HG02852 (cell line): ENCODE data around the gene TMCO4.

ENCODE experiments used
- ATAC-seq: cut with Tn5 transposase; IDR thresholded peaks from one replicate; pipeline ENCODE4 v1.9.1; 2021; ENCODE audit warnings: mild to moderate bottlenecking, moderate library complexity; ENCODE audit not compliant: unreplicated experiment

TMCO4 gene

GRCh38 chr1:19750882-19751276 lies 48.8 kb downstream of the TMCO4 start:
- ATAC-seq, result no peak

DNA sequence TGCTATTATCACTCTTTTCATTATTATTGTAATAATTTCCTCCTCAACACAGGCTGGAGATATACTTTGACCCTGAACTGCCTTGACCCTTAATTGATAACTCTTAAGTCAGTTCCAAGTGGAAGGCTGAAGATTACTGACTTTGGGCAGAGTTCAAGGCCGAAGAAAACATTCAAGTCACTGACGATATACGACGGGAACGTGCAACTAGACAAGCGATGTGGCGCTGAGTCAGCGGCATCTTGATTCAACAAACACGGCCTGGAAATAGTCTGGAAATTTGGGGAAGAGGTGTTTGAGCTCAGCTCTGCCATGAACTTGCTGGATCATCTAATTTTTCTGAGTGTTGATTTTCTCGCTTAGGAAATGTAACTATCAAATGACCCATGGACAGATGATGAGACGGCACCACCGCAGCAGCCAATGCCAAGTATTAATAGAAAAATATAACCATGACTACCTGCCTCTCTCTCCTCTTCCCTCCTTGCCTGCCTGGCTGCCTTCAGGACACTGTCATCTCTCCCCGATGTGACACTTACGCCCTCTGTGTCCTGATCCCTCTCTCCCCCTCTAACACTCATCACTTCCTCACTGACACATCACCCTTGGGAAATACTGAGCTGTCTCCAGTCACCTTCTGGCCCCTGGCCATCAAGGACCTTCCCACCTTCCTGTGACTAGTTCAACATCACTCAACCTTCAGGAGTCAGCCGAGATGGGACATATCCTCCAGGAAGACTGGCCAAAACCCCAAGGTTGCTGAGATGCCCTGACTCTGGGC lies 49.4 kb downstream of the TMCO4 start:
- ATAC-seq, result no peak

GRCh38 chr1:19749685-19750084 lies 50.0 kb downstream of the TMCO4 start:
- ATAC-seq, result no peak

- no peak for ATAC-seq
Measured at GRCh38 chr1:19747761-19748160, 52.0 kb downstream of the TMCO4 start.

DNA sequence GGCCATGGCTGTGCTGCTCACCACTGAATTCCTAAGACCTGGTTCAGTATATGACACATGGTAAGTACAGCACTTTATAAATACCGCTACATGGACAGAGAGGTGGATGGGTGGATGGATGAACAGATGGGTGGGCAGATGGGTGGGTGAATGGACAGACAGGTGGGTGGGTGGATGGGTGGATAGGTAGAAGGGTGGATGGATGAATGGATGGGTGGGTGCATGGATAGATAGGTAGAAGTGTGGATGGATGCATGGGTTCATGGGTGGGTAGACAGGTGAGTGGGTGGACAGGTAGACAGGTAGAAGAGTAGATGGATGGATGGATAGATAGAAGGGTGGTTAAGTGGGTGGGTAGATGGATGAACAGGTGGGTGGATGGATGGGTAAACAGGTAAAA lies 54.8 kb downstream of the TMCO4 start:
- ATAC-seq, result no peak

DNA sequence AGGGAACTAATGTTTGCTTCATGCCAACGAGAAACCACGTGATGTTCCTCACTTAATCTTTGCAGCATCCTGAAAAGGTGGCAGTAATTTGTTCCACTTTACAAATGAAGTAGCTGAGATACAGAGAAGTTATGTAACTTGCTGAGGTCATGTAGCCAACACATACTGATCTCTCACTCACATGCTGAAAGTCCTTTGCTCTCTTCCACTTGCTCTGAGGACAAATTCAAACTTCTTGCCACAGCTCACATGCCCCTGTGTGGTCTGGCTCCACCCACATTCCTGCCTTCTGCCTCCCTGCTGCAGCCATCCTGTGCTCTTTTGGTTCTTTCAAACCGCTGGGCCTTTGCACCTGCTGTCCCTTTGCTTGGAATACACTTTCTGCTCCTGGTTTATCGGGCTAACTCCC lies 55.4 kb downstream of the TMCO4 start:
- no peak for ATAC-seq

- ATAC-seq, result no peak
Measured at GRCh38 chr1:19743793-19744192, 55.9 kb downstream of the TMCO4 start.

DNA sequence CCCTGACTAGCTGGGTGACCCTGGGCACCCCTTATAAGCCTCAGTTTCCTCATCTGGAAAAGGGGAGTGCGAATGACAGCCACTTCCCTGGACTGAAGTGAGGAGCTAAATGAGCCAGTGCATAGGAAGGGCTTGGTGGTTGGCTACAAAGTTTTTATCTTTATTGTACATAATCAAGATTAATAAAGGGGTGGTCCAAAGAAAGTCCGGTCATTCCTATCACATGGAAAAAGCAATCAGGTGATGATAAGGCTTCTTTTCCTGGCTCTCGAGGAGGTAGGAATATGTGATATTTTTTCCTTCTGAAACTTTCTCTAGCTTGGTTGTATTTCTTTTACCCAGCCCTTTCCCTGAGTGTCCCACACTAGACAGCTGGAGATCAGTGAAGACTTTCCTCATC lies 56.5 kb downstream of the TMCO4 start:
- ATAC-seq, result no peak

DNA sequence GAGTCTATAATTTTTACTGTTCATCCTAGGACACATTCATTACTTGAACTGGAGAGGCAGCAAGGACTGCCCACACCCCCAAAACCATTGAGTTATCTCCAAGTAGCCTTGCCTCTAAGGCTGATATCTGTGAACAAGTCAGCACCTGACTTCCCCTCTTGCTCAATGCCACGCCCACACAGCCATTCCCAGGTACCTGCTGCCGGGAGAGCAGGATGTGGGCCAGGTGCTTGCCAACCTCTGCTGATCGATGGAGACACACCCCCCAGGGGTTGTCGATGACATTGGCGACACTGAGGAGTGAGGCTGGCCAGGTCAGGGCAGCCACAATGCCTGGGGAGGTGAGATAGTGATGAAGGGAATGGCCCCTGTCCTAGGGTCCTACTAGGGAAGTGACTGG lies 60.1 kb downstream of the TMCO4 start:
- no peak for ATAC-seq

- ATAC-seq, result no peak
Measured at GRCh38 chr1:19738669-19739068, 61.0 kb downstream of the TMCO4 start.

DNA sequence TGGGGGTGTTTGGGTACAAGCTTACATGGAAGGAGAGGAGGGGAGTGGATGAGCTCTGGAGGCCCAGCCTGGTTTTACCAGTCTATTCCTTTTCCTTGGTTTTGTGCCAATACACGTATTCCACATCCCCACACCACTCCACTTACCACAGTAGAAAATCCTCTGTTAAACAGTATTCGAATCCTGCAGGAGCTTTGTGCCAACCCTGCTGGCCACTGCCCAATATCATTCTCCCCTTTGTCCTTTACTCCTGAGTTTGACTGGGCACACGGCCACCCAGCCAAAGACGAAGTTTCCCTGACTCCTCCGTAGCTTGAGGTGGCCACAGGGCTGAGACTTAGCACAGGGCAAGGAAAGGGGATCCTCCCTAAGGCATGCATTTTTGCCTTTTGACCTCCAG lies 61.6 kb downstream of the TMCO4 start:
- no peak for ATAC-seq

DNA sequence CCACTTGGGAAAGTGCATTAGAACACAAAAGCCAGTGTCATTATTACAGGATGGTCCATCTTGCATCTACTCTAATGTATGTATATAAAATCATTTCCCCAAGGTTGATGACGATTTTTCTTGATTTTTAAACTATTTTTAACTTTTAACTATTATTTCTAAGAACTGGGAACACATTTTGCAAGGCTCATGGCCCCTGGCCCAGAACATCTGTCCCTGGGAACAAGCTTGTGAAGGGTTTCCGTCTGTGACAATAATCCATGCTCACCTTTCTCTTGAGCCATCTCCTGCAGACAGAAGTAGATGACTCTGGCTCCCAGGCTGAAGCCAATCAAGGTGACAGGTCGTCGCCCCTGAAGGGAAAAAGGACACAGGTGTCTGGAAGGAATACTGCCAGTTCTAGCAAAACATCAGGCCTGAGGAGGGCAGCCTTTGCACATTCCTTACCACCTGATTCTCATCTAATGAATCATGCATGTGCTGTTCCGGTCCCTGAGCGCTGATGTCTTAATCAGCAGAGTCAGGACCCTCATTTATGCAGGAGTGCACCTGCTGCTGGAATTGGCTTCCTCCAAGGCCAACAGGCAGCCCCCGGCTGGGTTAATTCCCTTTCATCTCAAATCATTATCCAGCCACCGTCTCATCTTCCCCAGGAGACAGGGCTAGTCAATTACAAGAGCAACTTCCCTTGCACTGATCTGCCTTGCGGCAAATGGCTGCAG lies 62.5 kb downstream of the TMCO4 start:
- ATAC-seq, result no peak

- ATAC-seq, result no peak
Measured at GRCh38 chr1:19735440-19736127, 64.1 kb downstream of the TMCO4 start.

GRCh38 chr1:19734472-19734999 lies 65.2 kb downstream of the TMCO4 start:
- ATAC-seq, result no peak

DNA sequence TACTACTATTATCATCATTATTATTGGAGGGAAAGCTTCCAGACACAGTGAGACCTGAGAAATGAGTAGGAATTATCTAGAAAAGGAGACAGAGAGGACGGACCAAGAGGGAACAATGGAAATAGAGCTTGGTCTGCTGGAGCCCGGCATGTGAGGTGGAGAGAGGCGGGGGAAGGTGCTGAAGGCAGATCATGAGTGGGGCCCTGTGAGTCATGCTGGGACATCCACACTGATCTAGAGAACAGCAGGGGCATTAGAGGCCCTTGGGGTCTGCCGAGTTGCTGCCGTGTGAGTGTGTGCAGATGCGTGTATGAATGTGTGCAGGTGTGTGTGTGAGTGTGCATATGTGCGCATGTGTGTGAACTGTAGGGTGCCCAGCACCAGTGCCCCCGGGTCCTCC lies 65.7 kb downstream of the TMCO4 start:
- no peak for ATAC-seq

GRCh38 chr1:19733615-19734014 lies 66.1 kb downstream of the TMCO4 start:
- ATAC-seq, result no peak

- no peak for ATAC-seq
Measured at GRCh38 chr1:19731311-19731821, 68.3 kb downstream of the TMCO4 start.

- no peak for ATAC-seq
Measured at GRCh38 chr1:19730793-19731192, 68.9 kb downstream of the TMCO4 start.

GRCh38 chr1:19730232-19730631 lies 69.5 kb downstream of the TMCO4 start:
- no peak for ATAC-seq

DNA sequence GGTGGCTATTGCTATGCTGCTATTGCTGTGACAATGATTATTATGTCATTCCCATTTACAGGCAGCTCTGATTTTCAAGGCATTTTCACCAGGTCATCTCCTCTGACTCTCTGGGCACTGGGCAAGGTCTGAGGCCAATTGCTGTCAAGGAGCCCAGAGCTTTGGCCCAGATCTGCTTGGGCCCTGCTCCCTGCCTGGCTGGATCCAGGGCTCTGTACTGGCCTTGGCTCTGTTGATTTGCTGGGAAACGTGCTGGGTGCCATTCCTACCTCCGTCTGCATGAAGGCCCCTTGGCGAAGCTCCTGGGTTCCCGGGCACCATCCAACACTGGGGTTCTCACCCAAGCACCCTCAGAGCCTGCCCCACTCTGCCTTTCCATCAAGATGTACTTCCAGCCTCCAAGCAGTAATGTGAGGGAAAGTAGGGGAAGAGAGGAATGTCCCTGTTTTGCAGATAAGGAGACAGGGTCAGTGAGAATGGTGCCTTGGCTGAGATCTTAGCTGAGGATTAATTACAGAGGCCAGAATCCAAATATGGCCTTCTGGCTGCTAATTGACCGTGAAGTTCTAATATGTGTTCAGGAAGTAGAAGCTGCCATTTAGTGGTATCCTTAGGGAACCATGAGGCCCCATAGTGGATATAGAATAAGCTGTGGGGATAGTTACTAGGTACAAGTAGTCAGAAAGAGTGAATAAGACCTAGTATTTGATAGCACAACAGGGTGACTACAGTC lies 71.1 kb downstream of the TMCO4 start:
- no peak for ATAC-seq

DNA sequence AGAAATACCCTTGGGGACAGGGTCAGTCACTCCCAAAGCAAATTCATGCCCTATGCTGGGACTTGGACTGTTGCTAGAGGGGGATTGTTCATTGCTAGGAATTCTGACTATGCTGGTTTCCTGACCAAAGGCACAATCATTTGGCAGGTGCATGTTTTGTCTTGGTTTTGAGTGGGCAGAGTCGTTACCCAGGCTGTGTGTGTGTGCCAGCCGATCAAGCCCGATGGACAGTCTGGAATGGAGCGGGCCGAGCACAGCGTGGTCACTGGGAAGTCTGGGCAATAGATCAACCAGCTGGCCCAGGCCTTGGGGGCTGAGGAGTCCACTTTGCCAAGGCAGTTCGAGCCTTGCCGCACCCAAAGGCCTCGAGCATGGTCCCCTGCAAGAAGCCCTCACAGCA lies 74.1 kb downstream of the TMCO4 start:
- no peak for ATAC-seq
